Parathyroid adenoma (tissue), 2 donors: Measurements from ENCODE around the gene TAF15.

ENCODE experiments used
- H2AFZ ChIP-seq: fragments of 300-600 bp; sonication (generic); one replicate; pipeline ENCODE4 v1.7.0; 2017; ENCODE audit warnings: antibody characterized with exemption, mild to moderate bottlenecking
- H3K27ac ChIP-seq: fragments of 300-600 bp; sonication (generic); one replicate; pipeline ENCODE4 v1.7.0; 2017
- H3K27me3 ChIP-seq: fragments of 300-600 bp; sonication (generic); one replicate; pipeline ENCODE4 v1.7.0; 2017; ENCODE audit warnings: low read length; ENCODE audit not compliant: control insufficient read depth, insufficient read depth
- H3K36me3 ChIP-seq: fragments of 300-600 bp; sonication (generic); one replicate; pipeline ENCODE4 v1.7.0; 2017; ENCODE audit warnings: low read length; ENCODE audit not compliant: control insufficient read depth, insufficient read depth
- H3K4me1 ChIP-seq: fragments of 300-600 bp; sonication (generic); one replicate; pipeline ENCODE4 v1.7.0; 2017; ENCODE audit warnings: control low read depth
- H3K4me2 ChIP-seq: fragments of 300-600 bp; sonication (generic); one replicate; pipeline ENCODE4 v1.7.0; 2017; ENCODE audit warnings: low read length
- H3K4me3 ChIP-seq: fragments of 300-600 bp; sonication (generic); one replicate; pipeline ENCODE4 v1.7.0; 2017; ENCODE audit warnings: low read depth, low read length
- H3K79me2 ChIP-seq: fragments of 300-600 bp; sonication (generic); one replicate; pipeline ENCODE4 v1.7.0; 2017; ENCODE audit warnings: control low read depth
- H3K9ac ChIP-seq: fragments of 300-600 bp; sonication (generic); one replicate; pipeline ENCODE4 v1.7.0; 2017; ENCODE audit warnings: mild to moderate bottlenecking
- H3K9me3 ChIP-seq: fragments of 300-600 bp; sonication (generic); one replicate; pipeline ENCODE4 v1.7.0; 2017; ENCODE audit warnings: low read length; ENCODE audit not compliant: control insufficient read depth
- CTCF ChIP-seq: fragments of 300-600 bp; sonication (generic); IDR thresholded peaks from one replicate; pipeline ENCODE4 v1.7.0; 2017; ENCODE audit warnings: antibody characterized with exemption, mild to moderate bottlenecking
- donor health status: primary hyperparathyroidism.

TAF15 gene

GRCh38 chr17:35868737-35869136 lies 59.5 kb downstream of the TAF15 start, which contains the start of gene HEATR9:
TSS of gene HEATR9 (minus strand) at chr17:35868891. CDS start at chr17:35868742, 149 bp downstream.
- no peak within 1 kb of the TSS for H3K4me3 ChIP-seq
- no peaks in the 10 kb centered on the region for H3K36me3 ChIP-seq
- no peaks in the 10 kb centered on the region for H3K4me1 ChIP-seq
- TF ChIP-seq CTCF, result no peak
- no peaks in the 10 kb centered on the region for H3K9me3 ChIP-seq
- H3K79me2 ChIP-seq, result no peaks in the 10 kb centered on the region
- no peak within 1 kb of the TSS for H3K27ac ChIP-seq
- H3K4me2 ChIP-seq, result no peak within 1 kb of the TSS
- no peak within 1 kb of the TSS for H2AFZ ChIP-seq
- no peak within 1 kb of the TSS for H3K9ac ChIP-seq
- no peaks in the 10 kb centered on the region for H3K27me3 ChIP-seq

GRCh38 chr17:35870906-35871819 lies 61.9 kb downstream of the TAF15 start:
- no peaks in the 10 kb centered on the region for H3K9me3 ChIP-seq
- H3K4me2 ChIP-seq, result no peak overlapping the region
- no peaks in the 10 kb centered on the region for H3K27me3 ChIP-seq
- H3K27ac ChIP-seq, result no peak overlapping the region
- no peaks in the 10 kb centered on the region for H3K4me1 ChIP-seq
- no peak for TF ChIP-seq CTCF
- H3K9ac ChIP-seq, result no peak overlapping the region
- no peak overlapping the region for H2AFZ ChIP-seq
- no peaks in the 10 kb centered on the region for H3K79me2 ChIP-seq
- no peaks in the 10 kb centered on the region for H3K36me3 ChIP-seq
- no peak overlapping the region for H3K4me3 ChIP-seq

- Histone ChIP-seq H3K9ac (no peak overlapping the region), H2AFZ (no peak overlapping the region), H3K27ac (no peak overlapping the region), H3K9me3 (no peaks in the 10 kb centered on the region), H3K79me2 (no peaks in the 10 kb centered on the region), H3K4me2 (no peak overlapping the region), H3K36me3 (no peaks in the 10 kb centered on the region), H3K4me1 (no peaks in the 10 kb centered on the region), H3K27me3 (no peaks in the 10 kb centered on the region), H3K4me3 (no peak overlapping the region)
- TF ChIP-seq CTCF, result no peak
Observed at GRCh38 chr17:35872196-35872980, 63.1 kb downstream of the TAF15 start.

GRCh38 chr17:35875072-35875799 lies 66.0 kb downstream of the TAF15 start:
- no peak for TF ChIP-seq CTCF
- Histone ChIP-seq H3K27me3 (no peaks in the 10 kb centered on the region), H3K4me1 (no peaks in the 10 kb centered on the region), H3K4me3 (no peak overlapping the region), H3K27ac (no peak overlapping the region), H3K9me3 (no peaks in the 10 kb centered on the region), H2AFZ (no peak overlapping the region), H3K4me2 (no peak overlapping the region), H3K36me3 (no peaks in the 10 kb centered on the region), H3K79me2 (no peaks in the 10 kb centered on the region), H3K9ac (no peak overlapping the region)
